Lung (tissue), 12 donors: ENCODE results near the gene GPX2. TPM values are rescaled to one million over a fixed set of nuclear protein-coding genes. Genes with fewer than 3 reads are reported as not detected.

Experiments
- ATAC-seq: fragments of 200-7000 bp; cut with Tn5 transposase; one replicate; pipeline ENCODE4 v1.9.1; 2020; ENCODE audit warnings: moderate number of reproducible peaks; ENCODE audit not compliant: insufficient read depth, low FRiP score
- DNase-seq, 3 donors: peaks; one replicate each; pipeline ENCODE4 v3.0.0-alpha.2; 2013 to 2017
- H3K27ac ChIP-seq, 2 donors: one replicate each; pipeline ENCODE4 v1.5.1; 2013; ENCODE audit warnings: mild to moderate bottlenecking in 2 of 2, moderate library complexity in 2 of 2, control low read depth in 1 of 2, inconsistent platforms in 1 of 2, low read depth in 1 of 2, low read length in 1 of 2
- H3K27me3 ChIP-seq, 3 donors: one replicate each; pipeline ENCODE4 v1.5.1; 2013; ENCODE audit warnings: low read length in 2 of 3; ENCODE audit not compliant: control insufficient read depth in 3 of 3, insufficient read depth in 3 of 3
- H3K36me3 ChIP-seq, 4 donors: one replicate each; pipeline ENCODE4 v1.5.1; 2013; ENCODE audit warnings: low read length in 4 of 4, mild to moderate bottlenecking in 1 of 4, moderate library complexity in 1 of 4; ENCODE audit not compliant: control insufficient read depth in 4 of 4, insufficient read depth in 4 of 4
- H3K4me1 ChIP-seq, 5 donors: one replicate each; pipeline ENCODE4 v1.5.1; 2013; ENCODE audit warnings: low read length in 5 of 5, mild to moderate bottlenecking in 2 of 5, moderate library complexity in 1 of 5; ENCODE audit not compliant: control insufficient read depth in 5 of 5, insufficient read depth in 5 of 5
- H3K4me3 ChIP-seq: one replicate; pipeline ENCODE4 v1.5.1; 2013; ENCODE audit warnings: mild to moderate bottlenecking, control low read depth, moderate library complexity
- H3K9ac ChIP-seq, 2 donors: one replicate each; pipeline ENCODE4 v1.5.1; 2013; ENCODE audit warnings: low read length in 2 of 2, control low read depth in 1 of 2; ENCODE audit not compliant: insufficient read depth in 1 of 2
- H3K9me3 ChIP-seq, 4 donors: one replicate each; pipeline ENCODE4 v1.5.1; 2013; ENCODE audit warnings: low read length in 3 of 4, mild to moderate bottlenecking in 1 of 4, moderate library complexity in 1 of 4; ENCODE audit not compliant: control insufficient read depth in 4 of 4, insufficient read depth in 3 of 4
- CTCF ChIP-seq: IDR thresholded peaks from 2 replicates; pipeline ENCODE4 v1.5.1; 2012; ENCODE audit warnings: mild to moderate bottlenecking; ENCODE audit errors: control extremely low read depth, extremely low read depth
- WGBS, 2 donors: extraction: QIAGEN DNeasy Blood & Tissue Kit; methylation state at CpG; one replicate each; pipeline ENCODE4 v1.1.7; 2013; 5-methylcytosine and 5-hydroxymethylcytosine counted together
- polyA plus RNA-seq, 2 donors: library from polyadenylated mRNA; stranded (reverse); fragments of 200-250 nt; gene quantifications; one replicate each; pipeline ENCODE4 v1.2.1, GENCODE V29; 2013
- total RNA-seq, 2 donors: library from RNA; depleted of rRNA in 1 of 2; stranded (reverse); fragments of >200 nt in 1 of 2; gene quantifications; one replicate each; pipeline ENCODE4 v1.2.1, GENCODE V29; 2014 to 2021
- donor health status: control.
- donor health status: control.
- donor health status: Bipolar disorder and iron deficiency.
- donor health status: healthy.
- donor health status: DM: yes; HTN: yes; CAD: no.

The GPX2 gene
- total and polyA plus RNA-seq, 4 donors: 2.9 to 11.3 (median 3.4) TPM; not detected in 1

DNA sequence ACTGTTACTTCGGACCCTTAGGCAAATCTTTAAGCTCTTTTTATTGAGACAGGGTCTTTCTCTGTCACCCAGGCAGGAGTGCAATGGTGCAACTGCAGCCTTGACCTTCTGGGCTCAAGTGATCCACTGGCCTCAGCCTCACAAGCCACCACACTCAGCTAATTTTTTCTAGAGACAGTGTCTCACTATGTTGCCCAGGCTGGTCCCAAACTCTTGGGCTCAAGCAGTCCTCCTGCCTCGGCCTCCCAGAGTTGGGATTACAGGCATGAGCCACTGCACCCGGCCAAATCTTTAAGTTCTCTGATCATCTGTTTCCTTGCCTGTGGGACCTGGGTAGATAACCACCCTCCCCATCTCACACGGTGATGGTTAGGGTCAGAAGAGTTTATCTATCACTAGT is 2.3 kb upstream of the GPX2 start:
- Histone ChIP-seq H3K27me3 (no peaks in the 10 kb centered on the region), H3K9me3 (no peaks in the 10 kb centered on the region), H3K36me3 (peaks cover 0 to 18% (median 4%) of the 10 kb centered on the region in 4 donors), H3K4me3 (no peak overlapping the region), H3K27ac (no peak overlapping the region), H3K4me1 (no peaks in the 10 kb centered on the region), H3K9ac (no peak overlapping the region)
- DNase-seq (no peak), ATAC-seq (no peak)
- TF ChIP-seq CTCF: no peak
- 92 to 95% methylated on average over 4 of the region's 4 CpGs for WGBS, 2 donors

DNA sequence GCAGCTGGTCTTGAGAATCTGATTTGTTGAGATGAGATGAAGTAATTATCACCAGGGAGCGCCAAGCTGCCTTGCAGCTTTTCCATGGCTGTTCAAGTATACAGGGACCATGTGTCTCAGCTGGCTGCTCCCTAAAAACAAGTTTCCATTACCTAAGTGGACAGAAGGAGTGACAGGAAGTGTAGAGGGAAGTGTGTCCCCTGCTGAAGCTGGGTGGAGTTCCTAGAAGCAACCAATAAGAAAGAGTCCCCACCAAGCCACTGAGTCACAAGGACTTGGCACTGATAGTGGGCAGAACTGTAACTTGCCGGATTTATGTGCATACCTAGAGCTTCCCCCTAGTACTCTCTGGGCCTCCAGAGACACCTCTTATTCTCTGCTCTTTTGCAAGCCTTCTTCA is 1.5 kb upstream of the GPX2 start:
- TF ChIP-seq CTCF: no peak
- Histone ChIP-seq H3K36me3 (peaks cover 0 to 18% (median 3%) of the 10 kb centered on the region in 4 donors), H3K9ac (no peak overlapping the region), H3K4me1 (no peaks in the 10 kb centered on the region), H3K4me3 (no peak overlapping the region), H3K27me3 (no peaks in the 10 kb centered on the region), H3K9me3 (no peaks in the 10 kb centered on the region), H3K27ac (no peak overlapping the region)
- DNase-seq (no peak), ATAC-seq (no peak)
- WGBS, 2 donors: 91 to 92% methylated on average over 2 of the region's 2 CpGs

- Histone ChIP-seq H3K27ac (no peak overlapping the region), H3K36me3 (peaks cover 0 to 16% (median 3%) of the 10 kb centered on the region in 4 donors), H3K4me3 (no peak overlapping the region), H3K9ac (no peak overlapping the region), H3K4me1 (no peaks in the 10 kb centered on the region), H3K9me3 (no peaks in the 10 kb centered on the region), H3K27me3 (no peaks in the 10 kb centered on the region)
- no peak for DNase-seq
- TF ChIP-seq CTCF: no peak
- 32 to 68% methylated on average over 6 of the region's 6 CpGs for WGBS, 2 donors
- ATAC-seq: no peak
These were observed 1.0 kb upstream of the GPX2 start for GRCh38 chr14:64943556-64943955.

- Histone ChIP-seq H3K27me3 (no peaks in the 10 kb centered on the region), H3K36me3 (peaks cover 0 to 5% (median under 1%) of the 10 kb centered on the region in 4 donors), H3K9me3 (no peaks in the 10 kb centered on the region), H3K27ac (no peak overlapping the region), H3K9ac (no peak overlapping the region), H3K4me3 (no peak overlapping the region), H3K4me1 (peaks cover 0 to 4% (median 0%) of the 10 kb centered on the region in 5 donors)
- WGBS, 2 donors: 94 to 97% methylated on average over 3 of the region's 3 CpGs
- DNase-seq (no peak), ATAC-seq (no peak)
- no peak for TF ChIP-seq CTCF
These were observed 2.1 kb downstream of the GPX2 start for GRCh38 chr14:64940336-64940910.
